Measurements from ENCODE around the gene SLC27A1.

DNA sequence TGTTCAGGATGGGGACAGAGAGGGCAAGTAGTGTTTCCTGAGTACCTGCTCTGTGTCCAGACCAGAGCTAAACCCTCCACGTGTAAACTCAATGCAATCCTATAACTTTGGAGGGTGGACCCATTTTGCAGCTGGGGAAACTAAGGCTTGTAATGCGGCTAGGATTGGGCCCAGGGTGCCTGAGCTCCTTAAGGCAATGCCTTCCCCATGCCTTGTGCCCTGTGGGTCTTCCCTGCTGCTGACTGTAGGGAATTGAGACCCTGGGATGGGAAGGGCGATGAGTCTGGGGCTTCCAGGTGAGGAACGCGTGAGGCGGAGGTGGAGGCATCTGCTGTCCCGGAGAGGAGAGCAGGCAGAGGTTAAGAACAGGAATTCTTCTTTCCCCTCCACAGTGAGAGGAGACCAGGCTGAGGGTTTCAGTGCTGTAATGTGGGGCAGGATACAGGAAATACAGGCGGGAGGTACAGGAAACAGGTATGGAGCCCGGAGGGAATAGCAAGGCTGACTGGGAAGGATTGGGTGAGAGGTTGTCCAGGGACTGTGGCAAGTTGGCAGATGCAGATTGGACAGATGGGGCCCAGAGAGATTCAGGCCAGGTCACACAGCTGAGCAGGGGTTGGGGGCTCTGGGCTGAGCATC lies 19.2 kb downstream of the SLC27A1 start:
- TF ChIP-seq POLR2A (IDR thresholded peaks at IDR 0.05), result no peak
- TF ChIP-seq, protein P1, sequence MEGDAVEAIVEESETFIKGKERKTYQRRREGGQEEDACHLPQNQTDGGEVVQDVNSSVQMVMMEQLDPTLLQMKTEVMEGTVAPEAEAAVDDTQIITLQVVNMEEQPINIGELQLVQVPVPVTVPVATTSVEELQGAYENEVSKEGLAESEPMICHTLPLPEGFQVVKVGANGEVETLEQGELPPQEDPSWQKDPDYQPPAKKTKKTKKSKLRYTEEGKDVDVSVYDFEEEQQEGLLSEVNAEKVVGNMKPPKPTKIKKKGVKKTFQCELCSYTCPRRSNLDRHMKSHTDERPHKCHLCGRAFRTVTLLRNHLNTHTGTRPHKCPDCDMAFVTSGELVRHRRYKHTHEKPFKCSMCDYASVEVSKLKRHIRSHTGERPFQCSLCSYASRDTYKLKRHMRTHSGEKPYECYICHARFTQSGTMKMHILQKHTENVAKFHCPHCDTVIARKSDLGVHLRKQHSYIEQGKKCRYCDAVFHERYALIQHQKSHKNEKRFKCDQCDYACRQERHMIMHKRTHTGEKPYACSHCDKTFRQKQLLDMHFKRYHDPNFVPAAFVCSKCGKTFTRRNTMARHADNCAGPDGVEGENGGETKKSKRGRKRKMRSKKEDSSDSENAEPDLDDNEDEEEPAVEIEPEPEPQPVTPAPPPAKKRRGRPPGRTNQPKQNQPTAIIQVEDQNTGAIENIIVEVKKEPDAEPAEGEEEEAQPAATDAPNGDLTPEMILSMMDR (IDR thresholded peaks at IDR 0.05), result no peak

All from suprapubic skin (tissue), 3 donors.